RWPE1 (cell line): ENCODE measurements around the gene ATP11A.

Source experiments
- CTCF ChIA-PET: fragments of 350-600 bp; sonication (Branson Sonifier 250); formaldehyde crosslinking; extraction: SDS; loops from one replicate; lab custom pipeline; 2021; lab: Yijun Ruan, JAX
- POLR2A ChIA-PET: fragments of 400-600 bp; formaldehyde crosslinking; extraction: SDS; loops from one replicate; lab custom pipeline; 2020; ENCODE audit warnings: antibody characterized with exemption; ENCODE audit not compliant: low non-redundant PET; lab: Yijun Ruan, JAX
- DNase-seq: peaks from one replicate; pipeline ENCODE4 v3.0.0; 2012; ENCODE audit warnings: low spot score
- H3K27ac ChIP-seq: fragments of 450-650 bp; 2 replicates; pipeline ENCODE4 v1.5.1; 2017
- TF ChIP-seq, protein P1 (sequence below): fragments of 450-650 bp; conservative IDR thresholded peaks from 2 replicates; pipeline ENCODE4 v1.5.1; 2017; ENCODE audit warnings: low read depth, mild to moderate bottlenecking

ATP11A gene

DNA sequence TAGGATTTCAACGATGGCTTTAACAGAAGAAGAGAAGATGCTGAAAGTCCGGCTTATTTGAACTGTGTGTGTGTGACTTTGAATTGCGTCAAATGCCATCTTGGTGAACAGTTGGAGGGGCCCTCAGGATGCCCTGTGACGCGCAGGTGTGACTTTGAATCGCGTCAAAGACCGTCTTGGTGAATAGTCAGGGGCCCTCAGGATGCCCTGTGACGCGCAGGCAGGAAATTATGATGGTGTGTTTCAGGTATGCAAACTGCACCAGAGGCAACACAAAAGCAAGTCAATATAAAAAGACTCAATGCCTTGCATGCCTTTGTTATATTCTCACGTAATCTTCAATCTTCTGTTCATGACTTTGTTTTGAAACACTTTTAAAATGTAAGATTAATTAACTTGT is 29.2 kb downstream of the ATP11A start:
- ChIA-PET CTCF (no interaction called here), POLR2A (no interaction called here)
- H3K27ac ChIP-seq: no peak overlapping the region
- TF ChIP-seq, protein P1, sequence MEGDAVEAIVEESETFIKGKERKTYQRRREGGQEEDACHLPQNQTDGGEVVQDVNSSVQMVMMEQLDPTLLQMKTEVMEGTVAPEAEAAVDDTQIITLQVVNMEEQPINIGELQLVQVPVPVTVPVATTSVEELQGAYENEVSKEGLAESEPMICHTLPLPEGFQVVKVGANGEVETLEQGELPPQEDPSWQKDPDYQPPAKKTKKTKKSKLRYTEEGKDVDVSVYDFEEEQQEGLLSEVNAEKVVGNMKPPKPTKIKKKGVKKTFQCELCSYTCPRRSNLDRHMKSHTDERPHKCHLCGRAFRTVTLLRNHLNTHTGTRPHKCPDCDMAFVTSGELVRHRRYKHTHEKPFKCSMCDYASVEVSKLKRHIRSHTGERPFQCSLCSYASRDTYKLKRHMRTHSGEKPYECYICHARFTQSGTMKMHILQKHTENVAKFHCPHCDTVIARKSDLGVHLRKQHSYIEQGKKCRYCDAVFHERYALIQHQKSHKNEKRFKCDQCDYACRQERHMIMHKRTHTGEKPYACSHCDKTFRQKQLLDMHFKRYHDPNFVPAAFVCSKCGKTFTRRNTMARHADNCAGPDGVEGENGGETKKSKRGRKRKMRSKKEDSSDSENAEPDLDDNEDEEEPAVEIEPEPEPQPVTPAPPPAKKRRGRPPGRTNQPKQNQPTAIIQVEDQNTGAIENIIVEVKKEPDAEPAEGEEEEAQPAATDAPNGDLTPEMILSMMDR: no peak
- DNase-seq: no peak

DNA sequence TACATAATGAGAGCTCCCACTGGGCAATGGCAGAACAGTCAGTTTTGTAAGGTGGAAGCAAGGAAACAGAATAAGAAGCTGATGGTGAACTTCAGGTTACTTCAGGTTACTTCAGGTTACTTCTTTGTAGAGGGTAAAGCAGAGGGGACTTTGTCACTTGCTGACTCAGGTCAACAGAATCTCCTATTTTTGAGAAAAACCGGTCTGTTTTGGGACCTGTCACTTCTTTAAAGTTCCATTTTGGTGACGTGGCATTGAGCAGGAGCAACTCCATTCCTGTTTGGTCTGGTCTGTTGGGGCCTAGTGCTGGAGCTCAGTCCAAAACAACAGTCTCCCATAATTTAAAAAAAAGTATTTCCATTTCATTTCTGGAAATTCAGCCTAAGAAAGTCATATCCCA is 29.7 kb downstream of the ATP11A start:
- DNase-seq: no peak
- ChIA-PET POLR2A (no interaction called here), CTCF (no interaction called here)
- TF ChIP-seq, protein P1: no peak
- no peak overlapping the region for H3K27ac ChIP-seq

DNA sequence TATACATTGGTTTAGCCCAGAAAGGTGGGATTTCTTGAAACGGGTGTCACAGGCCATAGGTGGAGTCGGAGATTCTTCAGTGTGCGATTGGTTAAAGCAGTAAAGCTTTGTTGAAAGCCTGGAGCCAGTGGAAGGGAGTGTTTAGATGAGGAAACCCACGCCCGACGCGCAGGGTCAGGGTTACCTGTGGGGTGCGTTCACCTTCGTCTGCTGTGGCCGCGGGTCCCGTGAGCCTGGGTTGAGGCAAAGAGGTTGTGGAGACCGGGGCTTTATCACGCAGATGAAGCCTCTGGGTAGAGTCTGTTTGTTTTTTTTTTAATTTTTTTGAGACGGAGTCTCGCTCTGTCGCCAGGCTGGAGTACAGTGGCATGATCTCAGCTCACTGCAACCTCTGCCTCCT is 30.4 kb downstream of the ATP11A start:
- DNase-seq: no peak
- POLR2A ChIA-PET: no interaction called here
- no peak overlapping the region for H3K27ac ChIP-seq
- CTCF ChIA-PET: no interaction called here
- TF ChIP-seq, protein P1: no peak

DNA sequence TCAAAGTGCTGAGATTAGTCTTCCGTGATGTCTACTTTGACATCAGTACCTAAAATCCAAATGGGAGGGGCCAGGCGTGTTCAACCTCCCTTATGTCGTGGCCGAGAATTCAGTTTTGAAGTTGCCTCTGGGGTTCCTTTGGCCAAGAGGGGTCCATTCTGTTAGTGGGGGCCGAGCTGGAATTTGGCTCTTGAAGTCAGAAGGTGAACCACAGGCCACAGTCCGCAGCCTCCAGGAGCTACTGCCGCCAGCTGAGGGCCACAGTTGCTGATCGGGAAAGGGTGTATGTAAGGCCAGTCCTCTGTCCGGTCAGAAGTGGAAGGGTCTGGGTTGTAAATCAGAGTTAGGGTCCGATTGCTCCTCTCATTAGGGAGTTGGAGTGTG is 31.0 kb downstream of the ATP11A start:
- POLR2A ChIA-PET: no interaction called here
- DNase-seq: no peak
- CTCF ChIA-PET: no interaction called here
- TF ChIP-seq, protein P1: no peak
- H3K27ac ChIP-seq: no peak overlapping the region

DNA sequence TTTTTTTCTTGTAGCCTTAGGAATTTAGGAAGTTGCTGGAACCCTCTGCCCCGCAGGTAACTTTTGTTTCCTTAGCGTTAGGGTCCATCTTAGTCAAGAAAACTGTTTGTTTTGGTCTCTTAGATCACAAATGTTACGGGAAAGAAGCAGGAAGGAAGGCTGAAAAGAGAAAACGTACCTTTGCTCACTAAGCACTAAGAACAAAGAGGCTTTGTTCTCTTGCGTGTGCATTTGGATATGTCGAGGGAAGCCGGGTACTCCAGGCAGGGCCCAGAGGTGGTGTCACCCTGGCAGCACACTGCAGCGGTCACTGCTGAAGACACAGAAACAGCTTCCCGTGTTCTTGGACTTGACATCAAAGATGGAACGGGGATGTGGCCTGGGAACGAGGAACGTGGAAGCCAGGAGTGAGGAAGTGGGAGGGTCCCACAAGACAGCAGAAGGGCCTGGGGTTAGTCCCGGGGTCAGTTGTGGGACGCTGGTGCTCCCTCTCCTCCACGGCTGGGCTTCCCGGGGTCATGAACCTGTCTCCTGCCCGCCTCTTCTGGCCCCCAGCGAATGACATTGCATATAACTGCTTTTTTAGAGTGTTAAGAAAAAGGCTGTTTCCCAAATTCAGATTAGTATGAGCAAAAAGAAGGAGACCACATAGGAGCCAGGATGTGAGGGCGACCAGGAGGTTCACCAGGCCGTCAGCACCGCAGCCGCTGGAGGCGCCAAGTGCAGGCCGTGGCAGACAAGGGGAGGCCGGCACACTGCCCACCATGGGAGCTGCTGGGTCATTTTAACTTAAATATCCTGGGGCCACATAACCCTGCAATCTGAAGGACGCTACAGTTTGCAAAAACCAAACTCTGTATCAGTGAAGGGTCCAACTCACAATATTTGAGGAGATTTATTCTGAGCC is 31.6 kb downstream of the ATP11A start:
- DNase-seq: no peak
- ChIA-PET CTCF (no interaction called here), POLR2A (no interaction called here)
- TF ChIP-seq, protein P1: no peak
- H3K27ac ChIP-seq: no peak overlapping the region

DNA sequence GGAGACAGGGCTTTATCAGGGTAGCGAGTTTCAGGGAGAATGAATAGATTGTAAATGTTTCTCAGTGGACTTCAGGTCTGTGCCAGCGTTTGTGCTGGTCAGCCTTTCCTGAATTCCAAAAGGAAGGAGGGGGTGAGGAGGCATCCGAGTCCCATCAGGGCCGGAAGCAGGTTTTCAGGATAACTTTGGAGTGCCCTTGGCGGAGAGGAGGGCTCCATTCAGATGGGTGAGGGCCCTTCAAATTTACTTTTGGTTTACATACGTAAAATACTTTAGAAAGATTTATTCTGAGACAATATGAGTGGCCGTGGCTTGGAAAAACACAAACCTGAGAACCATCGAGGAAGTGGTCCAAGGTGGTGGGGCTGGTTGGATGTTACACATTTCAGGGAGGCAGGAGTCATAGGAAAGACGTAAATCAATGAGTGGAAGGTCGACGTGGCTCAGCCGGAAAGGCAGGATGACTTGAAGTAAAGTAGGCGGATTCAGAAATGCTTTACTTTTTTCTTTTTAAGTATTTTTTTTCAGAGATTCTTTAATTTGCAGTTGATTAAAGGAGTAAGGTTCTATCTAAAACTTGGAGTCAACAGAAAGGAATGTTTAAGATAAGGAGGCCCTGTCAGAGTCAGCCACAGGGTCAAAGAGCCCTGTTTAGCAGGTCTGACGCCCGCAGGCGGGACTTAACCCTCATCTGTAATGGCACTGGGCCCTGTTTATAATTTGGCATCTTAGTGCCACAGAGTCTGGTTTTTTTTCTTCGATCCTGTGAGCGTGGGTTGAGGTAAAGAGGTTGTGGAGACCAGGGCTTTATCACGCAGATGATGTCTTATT is 32.8 kb downstream of the ATP11A start:
- 0 out of 2 replicates have a peak overlapping the region, but pooled peaks have one; percentile 6 for H3K27ac ChIP-seq
- TF ChIP-seq, protein P1: no peak
- ChIA-PET POLR2A (no interaction called here), CTCF (no interaction called here)
- peak; percentile 73 for DNase-seq
